ENCODE measurements around the gene QRICH2. TPM values are rescaled to one million over a fixed set of nuclear protein-coding genes. Genes with fewer than 3 reads are reported as not detected.

Gene QRICH2
- total and polyA plus RNA-seq, 9 of the 15 experiments (the other 6 are each of a cell fraction or from before 2014, with no cell fraction given) = 0.03 to 1.6 (median 0.81) TPM

- TF ChIP-seq HINFP (tag; conservative IDR thresholded peaks at IDR 0.05; ENCODE audit: low read depth) = no peak
- no peak for TF ChIP-seq CBX2 (IDR thresholded peaks at IDR 0.05; ENCODE audit: insufficient read depth, low read length, poor library complexity, severe bottlenecking)
- no peak for TF ChIP-seq NUFIP1 (IDR thresholded peaks at IDR 0.05; ENCODE audit: partially characterized antibody)
- TF ChIP-seq ZNF699 (CRISPR knock-in tag; IDR thresholded peaks at IDR 0.05; ENCODE audit: insufficient replicate concordance) = no peak
- no peak for TF ChIP-seq ZNF583 (CRISPR knock-in tag; IDR thresholded peaks at IDR 0.05)
- no peak for TF ChIP-seq ARNT (IDR thresholded peaks at IDR 0.05)
- TF ChIP-seq ARHGAP35 (IDR thresholded peaks at IDR 0.05; ENCODE audit: partially characterized antibody) = no peak
Measured at GRCh38 chr17:76345377-76345974, 37.4 kb upstream of the QRICH2 start (continued).

GRCh38 chr17:76343106-76343505, 35.0 kb upstream of the QRICH2 start:
- in situ Hi-C loops (cut with MboI) = no loop called here
- POLR2A ChIA-PET = interaction anchor here (0.7 kb wide), 1 partner anchor 10 kb away, joined by 3 read pairs; no protein-coding TSS in a partner anchor
- intact Hi-C loops (cut with micrococcal nuclease) = no loop called here
- WGBS (ENCODE audit: insufficient coverage, low coverage, missing lambda C conversion rate) = 80% methylated on average over 7 of the region's 7 CpGs
- BruUV-seq (replicated peaks) = no TSS peak
- Histone ChIP-seq H3K9ac (ENCODE audit: insufficient read depth in 1 of 2, low read depth in 2 of 2, low read length in 2 of 2) (no peak overlapping the region), H4K20me1 (replicated peaks; ENCODE audit: control insufficient read depth, insufficient read depth, low read length) (no peaks in the 10 kb centered on the region), H3K9me1 (ENCODE audit: control insufficient read depth, insufficient read depth, low read length) (no peaks in the 10 kb centered on the region), H3K4me1 (replicated peaks in 1 of 2; ENCODE audit: control insufficient read depth in 2 of 2, insufficient read depth in 2 of 2, low read length in 2 of 2) (peaks cover 7 to 12% of the 10 kb centered on the region in 2 experiments; a peak in 4 of 5 replicates), H3K36me3 (ENCODE audit: control insufficient read depth, insufficient read depth, low read length) (peaks cover 50% of the 10 kb centered on the region), H3K4me3 (no peak overlapping the region), H3K79me2 (ENCODE audit: control insufficient read depth, insufficient read depth, low read length) (no peaks in the 10 kb centered on the region), H3K9me3 (replicated peaks; ENCODE audit: control insufficient read depth, insufficient read depth, low read depth, low read length) (no peaks in the 10 kb centered on the region), H3K27me3 (ENCODE audit: control insufficient read depth in 2 of 2, insufficient read depth in 2 of 2, low read length in 2 of 2) (no peaks in the 10 kb centered on the region), H2AFZ (ENCODE audit: low read depth, low read length) (no peak overlapping the region), H3K27ac (ENCODE audit: extremely low read depth, low read depth, low read length) (no peak overlapping the region), H3K4me2 (ENCODE audit: insufficient read depth, low read length) (no peak overlapping the region)
- FAIRE-seq (no peak), ATAC-seq (no peak), DNase-seq (ENCODE audit: extremely low read depth in 1 of 4, low spot score in 3 of 4) (no peak)
- CTCF ChIA-PET (ENCODE audit: low intra/inter-chr PET ratio) = no interaction called here
- TF ChIP-seq EWSR1 (IDR thresholded peaks at IDR 0.05; ENCODE audit: borderline replicate concordance, low read depth, partially characterized antibody) = no peak
- no peak for TF ChIP-seq POLR2H (tag; IDR thresholded peaks at IDR 0.05; ENCODE audit: low read depth)
- no peak for TF ChIP-seq ZNF232 (CRISPR knock-in tag; IDR thresholded peaks at IDR 0.05)
- no peak for TF ChIP-seq PRDM10 (IDR thresholded peaks at IDR 0.05; ENCODE audit: partially characterized antibody)

Data from K562 (cell line).